SKM-1 treated with dmso at 0.1 percent for 144 hours (cell line): Measurements from ENCODE around the gene PLEKHA5.
A peak's percentile ranks its signal among the peaks of the same experiment; 100 is the strongest.
"Not testable (repeated sequence)": the region's sequence is repeated elsewhere in the genome, so short reads cannot be mapped to it uniquely, and the experiment has no call there.

Experiments used
- DNase-seq: peaks from one replicate; lab custom pipeline; 2025; ENCODE audit not compliant: unreplicated experiment; lab: John Stamatoyannopoulos, UW

The PLEKHA5 gene

GRCh38 chr12:19129486-19130223 lies at the start of gene PLEKHA5:
Gene PLEKHA5, plus strand, starts transcription at chr12:19129733. Its CDS starts 67 bp downstream, at chr12:19129800.
- DNase-seq, result peak; percentile 13

GRCh38 chr12:19080918-19081317 lies 48.6 kb upstream of the PLEKHA5 start:
- DNase-seq, result no peak

GRCh38 chr12:19082365-19082911 lies 47.1 kb upstream of the PLEKHA5 start:
- DNase-seq, result no peak

- DNase-seq, result no peak
These were observed 45.0 kb upstream of the PLEKHA5 start for GRCh38 chr12:19084547-19084946.

- DNase-seq, result no peak
These were observed 44.4 kb upstream of the PLEKHA5 start for GRCh38 chr12:19085090-19085489.

GRCh38 chr12:19088606-19089005 lies 40.9 kb upstream of the PLEKHA5 start:
- no peak for DNase-seq

GRCh38 chr12:19092482-19092881 lies 37.1 kb upstream of the PLEKHA5 start:
- not testable (repeated sequence) for DNase-seq

GRCh38 chr12:19093218-19093617 lies 36.3 kb upstream of the PLEKHA5 start:
- no peak for DNase-seq

- DNase-seq, result no peak
These were observed 34.2 kb upstream of the PLEKHA5 start for GRCh38 chr12:19095331-19095730.

- DNase-seq, result no peak
These were observed 33.6 kb upstream of the PLEKHA5 start for GRCh38 chr12:19095756-19096480.

GRCh38 chr12:19105463-19105862 lies 24.1 kb upstream of the PLEKHA5 start:
- no peak for DNase-seq

GRCh38 chr12:19107750-19108149 lies 21.8 kb upstream of the PLEKHA5 start:
- no peak for DNase-seq

- DNase-seq, result no peak
These were observed 19.2 kb upstream of the PLEKHA5 start for GRCh38 chr12:19110221-19110940.

GRCh38 chr12:19113464-19113863 lies 16.1 kb upstream of the PLEKHA5 start:
- no peak for DNase-seq

GRCh38 chr12:19115285-19115684 lies 14.2 kb upstream of the PLEKHA5 start:
- no peak for DNase-seq

GRCh38 chr12:19119440-19119839 lies 10.1 kb upstream of the PLEKHA5 start:
- DNase-seq, result no peak

GRCh38 chr12:19120795-19121194 lies 8.7 kb upstream of the PLEKHA5 start:
- no peak for DNase-seq

GRCh38 chr12:19121449-19122018 lies 8.0 kb upstream of the PLEKHA5 start:
- no peak for DNase-seq

GRCh38 chr12:19125325-19125724 lies 4.2 kb upstream of the PLEKHA5 start:
- DNase-seq, result no peak

- no peak for DNase-seq
These were observed 2.3 kb upstream of the PLEKHA5 start for GRCh38 chr12:19127270-19127669.

- DNase-seq, result no peak
These were observed 1.0 kb upstream of the PLEKHA5 start for GRCh38 chr12:19128485-19128884.
